Measurements from ENCODE around the gene PDPK1.

Gene PDPK1

GRCh38 chr16:2507052-2507659 is 30.7 kb upstream of the PDPK1 start:
- DNase-seq (ENCODE audit: low read depth) = no peak

- no peak for DNase-seq (ENCODE audit: low read depth)
These were observed 30.2 kb upstream of the PDPK1 start for GRCh38 chr16:2507665-2508064.

- DNase-seq (ENCODE audit: low read depth) = no peak
These were observed 29.0 kb upstream of the PDPK1 start for GRCh38 chr16:2508722-2509400.

GRCh38 chr16:2511128-2511800 is 26.6 kb upstream of the PDPK1 start:
- no peak for DNase-seq (ENCODE audit: low read depth)

- DNase-seq (ENCODE audit: low read depth) = no peak
These were observed 25.7 kb upstream of the PDPK1 start for GRCh38 chr16:2511996-2512734.

GRCh38 chr16:2512735-2513404 is 25.0 kb upstream of the PDPK1 start:
- no peak for DNase-seq (ENCODE audit: low read depth)

- DNase-seq (ENCODE audit: low read depth) = peak; percentile 85
These were observed 24.2 kb upstream of the PDPK1 start, which contains the start of gene ATP6V0C for GRCh38 chr16:2513405-2514332. Gene ATP6V0C, plus strand, starts transcription at chr16:2513952. Its CDS starts 152 bp downstream, at chr16:2514104.

GRCh38 chr16:2514333-2515179 is 23.3 kb upstream of the PDPK1 start:
- no peak for DNase-seq (ENCODE audit: low read depth)

- DNase-seq (ENCODE audit: low read depth) = no peak
These were observed 22.5 kb upstream of the PDPK1 start for GRCh38 chr16:2515180-2515851.

GRCh38 chr16:2516391-2517240 is 21.2 kb upstream of the PDPK1 start:
- no peak for DNase-seq (ENCODE audit: low read depth)

- DNase-seq (ENCODE audit: low read depth) = no peak
These were observed 19.7 kb upstream of the PDPK1 start for GRCh38 chr16:2517954-2518605.

GRCh38 chr16:2518823-2519710 is 18.8 kb upstream of the PDPK1 start:
- DNase-seq (ENCODE audit: low read depth) = no peak

GRCh38 chr16:2519711-2520080 is 18.1 kb upstream of the PDPK1 start:
- no peak for DNase-seq (ENCODE audit: low read depth)

GRCh38 chr16:2520097-2520783 is 17.6 kb upstream of the PDPK1 start, which contains the start of gene AMDHD2:
Gene AMDHD2, plus strand, starts transcription at chr16:2520371. Its CDS starts 88 bp downstream, at chr16:2520459.
- DNase-seq (ENCODE audit: low read depth) = peak; percentile 89

- no peak for DNase-seq (ENCODE audit: low read depth)
These were observed 16.9 kb upstream of the PDPK1 start for GRCh38 chr16:2520784-2521531.
